ENCODE results near the gene OR2T29.
"Not testable (repeated sequence)": the region's sequence is repeated elsewhere in the genome, so short reads cannot be mapped to it uniquely, and the experiment has no call there.

Gene OR2T29

GRCh38 chr1:248562672-248563071, at the start of gene OR2T29:
OR2T29 (minus strand) TSS chr1:248562772; CDS start chr1:248559491, 3,281 bp downstream.
- DNase-seq: not testable (repeated sequence)

DNA sequence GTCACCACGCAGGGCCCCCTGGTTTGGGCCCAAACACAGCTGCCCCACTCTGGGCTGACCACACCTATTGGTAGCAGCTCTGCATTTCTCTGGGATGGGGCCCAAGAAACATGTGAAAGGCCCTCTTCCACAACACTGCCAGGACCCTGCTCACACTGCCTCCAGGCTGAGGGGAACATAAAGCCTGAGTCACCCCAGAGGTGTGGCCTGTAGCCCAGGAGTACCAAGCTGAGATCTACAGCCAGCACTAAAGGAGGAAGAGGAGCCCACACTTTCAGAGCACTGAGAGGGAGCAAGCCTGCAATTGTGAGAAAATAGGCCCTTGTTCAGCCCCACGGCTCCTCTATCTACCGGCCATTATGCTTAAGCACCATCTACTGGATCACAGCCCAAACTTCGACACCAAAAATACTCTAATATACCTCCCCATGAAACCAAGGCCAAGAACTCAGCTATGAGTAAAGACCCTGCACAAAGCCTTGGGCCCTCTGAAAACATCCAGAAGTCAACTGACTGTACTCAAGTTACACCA, 49.4 kb upstream of the OR2T29 start:
- DNase-seq: no peak

GRCh38 chr1:248610301-248610700, 47.7 kb upstream of the OR2T29 start:
- DNase-seq: no peak

- no peak for DNase-seq
These were observed 36.8 kb upstream of the OR2T29 start for GRCh38 chr1:248599396-248599795.

GRCh38 chr1:248597589-248597988, 35.0 kb upstream of the OR2T29 start, which contains the start of gene OR2T10:
OR2T10 (minus strand) TSS chr1:248597700; CDS start chr1:248593768, 3,932 bp downstream.
- no peak for DNase-seq

GRCh38 chr1:248596615-248597014, 34.0 kb upstream of the OR2T29 start:
- DNase-seq: no peak

- DNase-seq: no peak
These were observed 30.7 kb upstream of the OR2T29 start for GRCh38 chr1:248593226-248593625.

- DNase-seq: no peak
These were observed 30.1 kb upstream of the OR2T29 start for GRCh38 chr1:248592655-248593054.

GRCh38 chr1:248590055-248590454, 27.5 kb upstream of the OR2T29 start:
- no peak for DNase-seq

GRCh38 chr1:248589334-248589733, 26.8 kb upstream of the OR2T29 start:
- DNase-seq: no peak

DNA sequence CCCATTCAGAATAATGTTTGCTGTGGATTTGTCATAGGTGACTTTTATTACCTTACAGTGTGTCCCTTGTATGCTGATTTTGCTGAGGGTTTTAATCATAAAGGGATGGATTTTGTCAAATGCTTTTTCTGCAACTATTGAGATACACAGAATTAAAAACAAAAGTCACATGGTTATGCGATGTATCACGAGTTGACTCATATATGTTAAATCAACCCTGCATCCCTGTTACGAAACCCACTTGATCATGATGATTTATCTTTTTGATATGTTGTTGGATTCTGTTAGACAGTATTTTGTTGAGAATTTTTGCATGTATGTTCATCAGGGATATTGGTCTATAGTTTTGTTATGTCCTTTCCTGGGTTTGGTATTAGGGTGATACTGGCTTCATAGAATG, 22.7 kb upstream of the OR2T29 start:
- DNase-seq: no peak

DNA sequence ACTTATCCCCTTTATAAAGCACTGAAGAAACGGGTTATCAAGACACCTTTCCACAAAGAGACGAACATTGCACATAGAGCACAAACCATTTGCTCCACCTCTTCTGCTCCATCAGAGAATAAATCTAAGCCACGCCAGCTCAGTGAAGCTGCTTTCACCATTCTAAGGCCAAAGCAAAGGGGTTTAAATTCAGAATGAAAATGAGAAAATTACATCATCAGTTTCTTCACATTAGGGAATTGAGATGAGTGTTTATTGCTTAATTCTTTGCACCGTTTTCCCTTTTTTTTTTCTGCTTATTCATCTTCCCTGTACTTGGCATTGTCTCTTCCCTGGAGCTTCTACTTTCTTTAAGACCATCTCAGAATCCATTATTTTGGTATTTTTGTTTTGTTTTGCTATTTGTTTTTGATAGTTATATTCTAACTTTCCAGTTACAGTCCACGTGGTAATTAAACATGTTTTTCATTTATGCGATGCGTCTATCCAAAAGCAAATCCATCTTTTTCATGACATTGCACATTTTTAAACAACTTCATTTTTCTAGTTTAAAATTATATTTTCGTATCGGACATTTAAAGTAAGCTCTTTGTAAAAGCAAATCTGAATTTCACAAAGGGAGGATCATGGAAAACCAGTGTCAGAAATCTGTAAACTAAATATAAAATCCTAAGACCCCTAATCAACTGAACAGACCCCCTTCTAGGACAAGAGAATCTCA, 13.8 kb upstream of the OR2T29 start:
- DNase-seq: no peak

- DNase-seq: not testable (repeated sequence)
These were observed 12.1 kb upstream of the OR2T29 start, which contains the start of gene OR2T34 for GRCh38 chr1:248574657-248575056. OR2T34 (minus strand) TSS chr1:248574757; CDS start chr1:248574757, 0 bp downstream.

DNA sequence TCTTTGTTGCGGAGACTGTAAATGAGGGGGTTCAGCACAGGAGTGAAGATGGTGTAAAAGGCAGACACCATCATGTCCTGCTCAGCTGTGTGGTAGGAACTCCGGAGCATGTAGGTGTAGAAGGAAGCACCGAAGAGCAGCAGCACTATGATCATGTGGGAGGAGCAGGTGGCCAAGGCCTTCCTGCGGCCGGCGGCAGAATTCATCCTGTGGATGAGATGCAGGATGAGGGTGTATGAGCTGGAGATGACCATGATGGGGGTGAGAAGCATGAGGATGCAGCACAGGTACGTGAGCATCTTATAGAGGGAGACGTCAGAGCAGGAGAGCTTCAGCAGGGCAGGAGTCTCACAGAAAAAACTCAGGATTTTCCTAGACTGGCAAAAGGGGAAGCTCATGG, 11.3 kb upstream of the OR2T29 start:
- not testable (repeated sequence) for DNase-seq

DNA sequence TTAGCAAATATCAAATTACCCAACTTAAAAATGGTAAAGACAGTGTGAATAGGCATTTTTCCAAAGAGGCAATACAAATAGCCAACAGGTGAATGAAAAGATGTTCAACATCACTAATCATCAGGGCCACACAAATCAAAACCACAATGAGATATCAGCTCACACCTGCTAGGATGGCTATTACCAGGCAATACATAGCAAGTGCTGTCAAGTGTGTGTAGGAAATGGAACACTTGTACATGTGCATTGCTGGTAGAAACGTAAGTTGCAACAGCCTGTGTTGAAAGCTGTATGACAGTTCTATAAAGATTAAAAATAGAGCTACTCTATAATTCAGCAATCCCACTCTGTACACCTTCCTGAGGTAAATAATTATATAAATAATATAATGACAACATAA, 9.5 kb upstream of the OR2T29 start:
- DNase-seq: not testable (repeated sequence)

GRCh38 chr1:248570811-248571210, 8.2 kb upstream of the OR2T29 start:
- DNase-seq: not testable (repeated sequence)

GRCh38 chr1:248569049-248569448, 6.5 kb upstream of the OR2T29 start:
- DNase-seq: not testable (repeated sequence)

DNA sequence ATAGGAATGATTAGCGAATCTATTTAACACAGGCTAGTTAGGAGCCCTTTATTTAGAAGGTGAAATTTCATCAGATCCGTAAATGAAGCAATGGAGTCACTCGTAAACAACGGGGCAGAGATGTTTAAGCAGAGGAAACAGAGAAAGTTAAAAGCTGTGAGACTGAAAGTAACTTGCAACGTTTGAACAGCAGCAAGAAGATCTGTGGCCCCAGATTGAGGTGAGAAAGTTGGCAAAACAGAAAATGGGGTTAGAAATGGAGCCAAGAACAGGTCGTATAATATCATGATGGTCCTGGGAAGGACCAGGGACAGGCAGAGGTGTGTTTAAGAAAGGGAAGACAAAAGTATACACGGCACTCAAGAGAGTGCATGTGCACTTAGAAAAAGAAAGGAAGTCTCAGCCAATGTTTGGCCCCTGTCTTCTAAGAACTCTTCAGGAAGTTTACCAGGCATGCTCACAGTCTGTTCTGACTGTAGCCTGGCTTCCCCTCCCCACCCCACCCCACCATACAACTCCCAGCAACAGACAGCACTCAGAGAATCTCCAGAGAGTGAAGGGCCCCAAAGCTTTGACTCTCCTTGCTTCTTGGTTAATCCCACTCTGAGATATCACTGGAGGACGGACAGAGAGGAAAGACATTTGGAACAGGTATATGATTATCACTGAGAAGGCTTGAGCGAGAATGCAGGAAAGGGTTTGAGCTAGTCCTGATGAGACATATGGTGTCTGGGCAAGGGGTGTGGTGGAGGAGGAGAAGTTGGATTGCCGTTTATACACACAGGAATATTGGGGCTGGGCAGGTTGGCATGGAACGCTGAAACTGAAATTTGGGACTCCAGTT, 3.2 kb upstream of the OR2T29 start:
- DNase-seq: peak; percentile 4

GRCh38 chr1:248551027-248551426, 11.5 kb downstream of the OR2T29 start:
- not testable (repeated sequence) for DNase-seq

DNA sequence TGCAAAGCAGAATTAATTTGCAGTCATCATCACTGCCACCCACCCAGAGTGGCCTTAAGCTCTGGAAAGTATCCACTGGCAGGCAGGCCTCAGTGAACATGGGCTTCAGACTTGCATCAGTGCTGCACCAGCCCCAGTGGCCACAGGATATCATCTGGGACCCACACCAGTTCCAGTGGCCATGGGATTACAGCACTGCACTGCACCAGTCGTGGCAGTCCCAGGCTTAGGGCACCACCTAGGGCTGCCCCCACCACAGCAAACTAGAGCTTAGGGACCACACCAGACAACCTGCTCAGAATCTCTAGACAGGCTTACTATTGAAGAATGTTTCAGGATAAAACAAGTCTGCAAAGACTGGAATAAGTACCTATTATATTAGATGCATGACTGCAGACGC, 15.2 kb downstream of the OR2T29 start:
- not testable (repeated sequence) for DNase-seq

GRCh38 chr1:248537449-248537848, 25.1 kb downstream of the OR2T29 start:
- not testable (repeated sequence) for DNase-seq

DNA sequence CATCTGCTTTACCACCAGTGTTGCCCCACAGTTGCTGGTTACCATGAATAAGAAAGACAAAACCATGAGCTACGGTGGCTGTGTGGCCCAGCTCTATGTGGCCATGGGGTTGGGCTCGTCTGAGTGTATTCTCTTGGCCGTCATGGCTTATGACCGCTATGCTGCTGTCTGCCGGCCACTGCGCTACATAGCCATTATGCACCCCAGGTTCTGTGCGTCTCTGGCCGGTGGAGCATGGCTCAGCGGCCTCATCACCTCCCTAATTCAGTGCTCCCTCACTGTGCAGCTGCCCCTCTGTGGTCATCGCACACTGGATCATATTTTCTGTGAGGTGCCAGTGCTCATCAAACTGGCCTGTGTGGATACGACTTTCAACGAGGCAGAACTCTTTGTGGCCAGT, 40.7 kb downstream of the OR2T29 start:
- no peak for DNase-seq

GRCh38 chr1:248510217-248510616, 52.4 kb downstream of the OR2T29 start:
- not testable (repeated sequence) for DNase-seq

- not testable (repeated sequence) for DNase-seq
These were observed 54.8 kb downstream of the OR2T29 start, which contains the start of gene OR2G6 for GRCh38 chr1:248507773-248508172. OR2G6 (plus strand) TSS chr1:248508073; CDS start chr1:248521647, 13,574 bp downstream.
